K562 treated with DMSO at 1 percent for 24 hours (cell line): ENCODE measurements around the gene MMP27. TPM values are rescaled to one million over a fixed set of nuclear protein-coding genes. Genes with fewer than 3 reads are reported as not detected.

ENCODE experiments used
- total RNA-seq: library from RNA; unstranded; fragments of 300-600 nt; gene quantifications from 2 replicates; pipeline ENCODE4 v1.2.3, GENCODE V29; 2022; ENCODE audit warnings: low read depth; ENCODE audit not compliant: insufficient read depth

The MMP27 gene
- not detected in 2 replicates for total RNA-seq

GRCh38 chr11:102705626-102706025, at the start of gene MMP27:
TSS of gene MMP27 (minus strand) at chr11:102705769. CDS start at chr11:102705714, 55 bp downstream.

GRCh38 chr11:102724904-102725500, 19.4 kb upstream of the MMP27 start, which contains the start of gene MMP8:
TSS of gene MMP8 (minus strand) at chr11:102724954. CDS start at chr11:102724855, 99 bp downstream.

Other genes starting within 250 kb of the MMP27 start
- gene MMP7, start 175.0 kb downstream of the MMP27 start, total RNA-seq = not detected in 2 replicates
- not detected in 2 replicates for gene MMP20, start 80.4 kb downstream of the MMP27 start, total RNA-seq
- not detected in 2 replicates for gene MMP8, start 19.2 kb upstream of the MMP27 start, total RNA-seq
- not detected in 2 replicates for gene MMP10, start 74.9 kb upstream of the MMP27 start, total RNA-seq
- gene MMP1, start 92.4 kb upstream of the MMP27 start, total RNA-seq = not detected in 2 replicates
- not detected in 2 replicates for gene MMP3, start 137.8 kb upstream of the MMP27 start, total RNA-seq
- gene MMP12, start 169.2 kb upstream of the MMP27 start, total RNA-seq = not detected in 2 replicates
- gene MMP13, start 250.0 kb upstream of the MMP27 start, total RNA-seq = not detected in 2 replicates